ENCODE results near the gene DTX4. TPM values are rescaled to one million over a fixed set of nuclear protein-coding genes. Genes with fewer than 3 reads are reported as not detected.

The DTX4 gene
- total and polyA plus RNA-seq, 4 donors, result 2.6 to 10.0 (median 5.6) TPM

DNA sequence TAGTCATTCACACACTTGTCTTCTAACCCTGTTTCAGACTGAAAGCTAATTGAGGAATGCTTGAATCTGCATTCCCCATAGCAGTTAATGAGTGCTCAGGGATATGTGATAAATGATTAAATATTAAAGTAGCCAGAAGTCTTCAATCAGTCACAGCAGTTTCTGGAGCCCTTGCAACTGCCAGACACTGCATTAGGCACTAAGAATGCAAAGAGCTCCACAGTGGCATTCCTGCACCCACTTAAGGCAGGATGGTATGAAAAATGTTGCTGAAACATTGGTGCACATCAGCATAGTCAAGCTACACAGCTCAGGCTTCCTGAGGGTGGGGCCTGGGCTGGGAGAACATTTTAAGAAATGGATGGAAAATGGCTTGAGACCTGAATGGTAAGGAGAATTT, 6.5 kb downstream of the DTX4 start:
- Histone ChIP-seq H3K4me3 (ENCODE audit: low read length in 2 of 2) (no peak overlapping the region), H3K36me3 (ENCODE audit: control insufficient read depth in 1 of 2, insufficient read depth in 2 of 2, low read length in 1 of 2) (no peaks in the 10 kb centered on the region), H3K27me3 (ENCODE audit: control insufficient read depth in 1 of 2, insufficient read depth in 2 of 2, low read length in 1 of 2) (no peaks in the 10 kb centered on the region), H3K9me3 (ENCODE audit: control insufficient read depth, low read length) (no peaks in the 10 kb centered on the region), H3K4me1 (ENCODE audit: control insufficient read depth in 1 of 2, insufficient read depth in 2 of 2, low read length in 2 of 2) (no peaks in the 10 kb centered on the region), H3K27ac (ENCODE audit: low read depth in 1 of 2, low read length in 2 of 2) (no peak overlapping the region)
- DNase-seq (no peak), ATAC-seq (ENCODE audit: low FRiP score) (no peak)
- intact Hi-C loops (cut with DNase I), result no loop called here

DNA sequence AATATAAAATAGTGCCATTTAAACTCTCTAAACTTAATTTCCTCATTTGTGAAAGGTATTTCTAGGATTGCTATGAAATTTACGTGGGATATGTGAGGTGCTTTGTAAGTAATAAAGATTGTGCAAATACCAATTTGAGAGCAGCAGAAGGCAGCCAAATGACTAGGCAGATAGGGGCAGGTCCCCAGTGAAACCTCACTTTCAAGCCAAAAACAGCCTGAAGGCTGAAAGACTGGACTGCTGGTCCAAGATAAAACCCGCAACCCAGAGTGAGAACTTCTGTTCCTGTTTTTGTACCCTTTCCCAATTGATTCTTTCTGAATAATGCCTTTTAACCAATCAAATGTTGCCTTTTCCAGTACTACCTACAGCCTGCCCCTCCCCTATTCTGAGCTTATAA, 7.2 kb downstream of the DTX4 start:
- Histone ChIP-seq H3K27me3 (ENCODE audit: control insufficient read depth in 1 of 2, insufficient read depth in 2 of 2, low read length in 1 of 2) (no peaks in the 10 kb centered on the region), H3K27ac (ENCODE audit: low read depth in 1 of 2, low read length in 2 of 2) (no peak overlapping the region), H3K4me3 (ENCODE audit: low read length in 2 of 2) (no peak overlapping the region), H3K4me1 (ENCODE audit: control insufficient read depth in 1 of 2, insufficient read depth in 2 of 2, low read length in 2 of 2) (no peaks in the 10 kb centered on the region), H3K36me3 (ENCODE audit: control insufficient read depth in 1 of 2, insufficient read depth in 2 of 2, low read length in 1 of 2) (no peaks in the 10 kb centered on the region), H3K9me3 (ENCODE audit: control insufficient read depth, low read length) (no peaks in the 10 kb centered on the region)
- ATAC-seq (ENCODE audit: low FRiP score) (no peak), DNase-seq (no peak)
- intact Hi-C loops (cut with DNase I), result no loop called here
- 86 to 88% methylated on average over 2 of the region's 2 CpGs for WGBS, 2 donors

DNA sequence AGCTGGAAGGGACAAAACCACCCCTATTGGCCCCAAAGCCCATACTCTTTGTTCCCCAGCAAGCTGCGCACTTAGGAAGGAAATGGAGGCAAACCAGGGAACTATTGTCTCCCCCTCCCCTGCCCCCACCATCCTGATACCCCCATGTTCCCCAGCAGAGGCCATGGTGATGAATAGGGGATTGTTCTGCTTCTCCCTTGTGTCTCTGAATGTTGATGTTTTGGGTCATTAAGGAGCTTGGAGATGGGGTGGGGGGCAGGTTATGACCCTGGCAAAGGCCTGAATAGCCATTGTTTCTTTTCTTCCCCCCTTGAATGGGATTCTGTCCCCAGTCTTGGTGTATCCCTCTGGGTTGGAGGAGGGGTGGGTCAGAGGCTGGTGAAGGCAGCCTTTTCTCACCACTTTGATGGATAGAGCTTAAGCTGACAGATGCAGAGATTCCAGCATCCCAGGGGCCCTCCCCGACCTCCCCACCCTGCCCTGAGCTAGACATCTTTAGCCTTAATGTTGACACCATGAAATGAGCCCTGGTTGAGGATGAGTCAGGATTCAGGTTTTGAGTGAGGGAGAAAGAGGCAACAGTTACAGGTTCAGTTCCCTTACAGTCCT, 8.3 kb downstream of the DTX4 start:
- ATAC-seq (ENCODE audit: low FRiP score) (no peak), DNase-seq (no peak)
- H3K4me3 ChIP-seq (ENCODE audit: low read length in 2 of 2), result no peak overlapping the region
- intact Hi-C loops (cut with DNase I), result no loop called here
- H3K9me3 ChIP-seq (ENCODE audit: control insufficient read depth, low read length), result no peaks in the 10 kb centered on the region
- WGBS, 2 donors, result 85 to 89% methylated on average over 2 of the region's 2 CpGs
- no peak overlapping the region for H3K27ac ChIP-seq (ENCODE audit: low read depth in 1 of 2, low read length in 2 of 2)
- H3K27me3 ChIP-seq (ENCODE audit: control insufficient read depth in 1 of 2, insufficient read depth in 2 of 2, low read length in 1 of 2), result no peaks in the 10 kb centered on the region
- H3K36me3 ChIP-seq (ENCODE audit: control insufficient read depth in 1 of 2, insufficient read depth in 2 of 2, low read length in 1 of 2), result no peaks in the 10 kb centered on the region
- H3K4me1 ChIP-seq (ENCODE audit: control insufficient read depth in 1 of 2, insufficient read depth in 2 of 2, low read length in 2 of 2), result no peaks in the 10 kb centered on the region

DNA sequence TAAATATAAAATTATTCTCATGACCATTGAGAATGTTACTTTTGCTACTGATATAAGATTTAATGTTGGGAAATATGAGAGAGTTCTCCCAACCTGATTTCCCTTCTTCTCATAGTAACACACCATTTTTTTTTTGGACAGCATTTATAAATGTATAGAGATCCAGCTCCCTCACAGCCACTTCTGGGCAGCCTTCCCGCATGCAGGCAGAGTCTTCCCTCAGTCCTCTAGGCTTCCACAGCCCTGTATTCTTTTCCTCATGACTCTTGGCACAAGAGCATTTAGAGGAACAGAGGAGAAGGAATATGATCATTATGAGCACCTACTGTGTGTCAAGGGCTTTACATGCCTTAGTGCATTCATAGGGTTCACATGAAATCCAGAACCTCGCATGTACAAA, 9.0 kb downstream of the DTX4 start:
- intact Hi-C loops (cut with DNase I), result no loop called here
- 89 to 92% methylated on average over 2 of the region's 2 CpGs for WGBS, 2 donors

DNA sequence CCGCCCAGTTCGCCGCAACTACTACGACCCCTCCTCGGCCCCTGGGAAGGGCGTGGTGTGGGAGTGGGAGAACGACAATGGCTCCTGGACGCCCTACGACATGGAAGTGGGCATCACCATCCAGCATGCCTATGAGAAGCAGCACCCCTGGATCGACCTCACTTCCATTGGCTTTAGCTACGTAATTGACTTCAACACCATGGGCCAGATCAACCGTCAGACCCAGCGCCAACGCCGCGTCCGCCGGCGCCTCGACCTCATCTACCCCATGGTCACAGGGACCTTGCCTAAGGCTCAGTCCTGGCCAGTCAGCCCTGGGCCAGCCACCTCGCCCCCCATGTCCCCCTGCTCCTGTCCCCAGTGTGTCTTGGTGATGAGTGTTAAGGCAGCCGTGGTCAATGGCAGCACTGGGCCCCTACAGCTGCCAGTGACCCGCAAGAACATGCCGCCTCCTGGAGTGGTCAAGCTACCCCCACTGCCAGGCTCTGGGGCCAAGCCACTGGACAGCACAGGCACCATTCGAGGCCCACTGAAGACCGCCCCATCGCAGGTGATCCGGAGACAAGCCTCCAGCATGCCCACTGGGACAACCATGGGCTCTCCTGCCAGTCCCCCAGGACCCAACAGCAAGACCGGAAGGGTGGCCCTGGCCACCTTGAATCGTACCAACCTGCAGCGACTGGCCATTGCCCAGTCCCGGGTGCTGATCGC, 10.0 kb downstream of the DTX4 start:
- Histone ChIP-seq H3K27ac (ENCODE audit: low read depth in 1 of 2, low read length in 2 of 2) (no peak overlapping the region), H3K9me3 (ENCODE audit: control insufficient read depth, low read length) (no peaks in the 10 kb centered on the region), H3K4me3 (ENCODE audit: low read length in 2 of 2) (no peak overlapping the region), H3K4me1 (ENCODE audit: control insufficient read depth in 1 of 2, insufficient read depth in 2 of 2, low read length in 2 of 2) (no peaks in the 10 kb centered on the region), H3K27me3 (ENCODE audit: control insufficient read depth in 1 of 2, insufficient read depth in 2 of 2, low read length in 1 of 2) (no peaks in the 10 kb centered on the region), H3K36me3 (ENCODE audit: control insufficient read depth in 1 of 2, insufficient read depth in 2 of 2, low read length in 1 of 2) (no peaks in the 10 kb centered on the region)
- WGBS, 2 donors, result 96 to 97% methylated on average over 33 of the region's 33 CpGs
- intact Hi-C loops (cut with DNase I), result no loop called here
- ATAC-seq (ENCODE audit: low FRiP score) (peak; percentile 19), DNase-seq (no peak)

More for the DNA sequence above, 9.0 kb downstream of the DTX4 start:
- Histone ChIP-seq H3K4me3 (ENCODE audit: low read length in 2 of 2) (no peak overlapping the region), H3K36me3 (ENCODE audit: control insufficient read depth in 1 of 2, insufficient read depth in 2 of 2, low read length in 1 of 2) (no peaks in the 10 kb centered on the region), H3K27me3 (ENCODE audit: control insufficient read depth in 1 of 2, insufficient read depth in 2 of 2, low read length in 1 of 2) (no peaks in the 10 kb centered on the region), H3K9me3 (ENCODE audit: control insufficient read depth, low read length) (no peaks in the 10 kb centered on the region), H3K4me1 (ENCODE audit: control insufficient read depth in 1 of 2, insufficient read depth in 2 of 2, low read length in 2 of 2) (no peaks in the 10 kb centered on the region), H3K27ac (ENCODE audit: low read depth in 1 of 2, low read length in 2 of 2) (no peak overlapping the region)
- DNase-seq (no peak), ATAC-seq (ENCODE audit: low FRiP score) (no peak)

DNA sequence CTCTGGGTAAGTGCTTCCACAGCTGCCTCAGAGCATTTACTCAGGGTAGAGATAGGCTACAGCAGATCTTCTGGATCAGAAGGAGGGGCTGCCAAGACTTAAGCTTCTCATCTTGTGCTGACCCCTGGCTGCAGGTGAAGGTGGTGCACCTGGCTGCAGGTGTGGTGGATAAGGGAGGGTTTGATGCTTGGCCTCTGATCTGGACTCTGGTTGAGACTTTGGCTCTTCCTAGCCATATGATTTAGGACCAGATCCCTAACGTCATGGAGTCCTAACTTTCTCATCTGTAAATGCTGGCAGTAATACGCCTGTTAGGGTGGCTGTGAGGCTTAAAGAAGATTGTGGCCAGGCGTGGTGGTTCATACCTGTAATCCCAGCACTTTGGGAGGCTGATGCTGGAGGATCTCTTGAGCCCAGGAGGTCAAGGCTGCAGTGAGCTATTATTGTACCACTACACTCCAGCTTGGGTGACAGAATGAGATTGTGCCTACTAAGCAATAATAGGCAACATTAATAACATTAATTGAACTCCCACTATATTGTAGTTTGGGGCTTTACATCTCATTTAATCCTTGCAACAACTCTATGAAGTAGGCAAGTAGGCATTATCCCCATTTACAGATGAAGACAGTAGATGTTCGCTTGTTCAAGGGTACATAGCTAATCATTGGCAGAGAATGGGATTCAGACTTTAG, 10.7 kb downstream of the DTX4 start:
- 92 to 93% methylated on average over 4 of the region's 4 CpGs for WGBS, 2 donors
- no peaks in the 10 kb centered on the region for H3K9me3 ChIP-seq (ENCODE audit: control insufficient read depth, low read length)
- H3K27ac ChIP-seq (ENCODE audit: low read depth in 1 of 2, low read length in 2 of 2), result no peak overlapping the region
- no peaks in the 10 kb centered on the region for H3K4me1 ChIP-seq (ENCODE audit: control insufficient read depth in 1 of 2, insufficient read depth in 2 of 2, low read length in 2 of 2)
- DNase-seq (no peak), ATAC-seq (ENCODE audit: low FRiP score) (no peak)
- no peaks in the 10 kb centered on the region for H3K27me3 ChIP-seq (ENCODE audit: control insufficient read depth in 1 of 2, insufficient read depth in 2 of 2, low read length in 1 of 2)
- no peak overlapping the region for H3K4me3 ChIP-seq (ENCODE audit: low read length in 2 of 2)
- no peaks in the 10 kb centered on the region for H3K36me3 ChIP-seq (ENCODE audit: control insufficient read depth in 1 of 2, insufficient read depth in 2 of 2, low read length in 1 of 2)
- intact Hi-C loops (cut with DNase I), result no loop called here

DNA sequence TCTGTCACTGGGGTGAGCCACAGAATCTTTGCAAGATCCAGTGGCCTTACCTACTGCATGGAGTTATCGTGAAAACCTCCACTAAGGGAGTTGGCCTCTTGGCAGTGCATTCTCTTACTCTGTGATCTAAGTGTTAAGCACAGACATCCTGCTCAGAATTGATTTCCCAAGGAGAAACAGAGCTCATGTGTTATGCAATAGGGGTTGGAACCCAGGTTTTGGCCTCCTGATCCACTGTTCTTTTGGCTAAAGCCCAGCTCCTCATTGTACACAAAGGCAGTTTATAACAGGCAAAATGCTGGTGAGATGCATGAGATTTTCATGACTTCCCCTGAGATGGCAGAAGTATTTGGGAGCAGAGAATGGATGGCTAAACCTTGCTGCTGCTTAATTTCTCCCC, 11.8 kb downstream of the DTX4 start:
- intact Hi-C loops (cut with DNase I), result no loop called here
- H3K27ac ChIP-seq (ENCODE audit: low read depth in 1 of 2, low read length in 2 of 2), result no peak overlapping the region
- ATAC-seq (ENCODE audit: low FRiP score) (no peak), DNase-seq (no peak)
- H3K9me3 ChIP-seq (ENCODE audit: control insufficient read depth, low read length), result no peaks in the 10 kb centered on the region
- H3K36me3 ChIP-seq (ENCODE audit: control insufficient read depth in 1 of 2, insufficient read depth in 2 of 2, low read length in 1 of 2), result no peaks in the 10 kb centered on the region
- no peaks in the 10 kb centered on the region for H3K4me1 ChIP-seq (ENCODE audit: control insufficient read depth in 1 of 2, insufficient read depth in 2 of 2, low read length in 2 of 2)
- WGBS, 2 donors, result 79 to 86% methylated on average over 1 of the region's 1 CpG
- H3K27me3 ChIP-seq (ENCODE audit: control insufficient read depth in 1 of 2, insufficient read depth in 2 of 2, low read length in 1 of 2), result no peaks in the 10 kb centered on the region
- H3K4me3 ChIP-seq (ENCODE audit: low read length in 2 of 2), result no peak overlapping the region

DNA sequence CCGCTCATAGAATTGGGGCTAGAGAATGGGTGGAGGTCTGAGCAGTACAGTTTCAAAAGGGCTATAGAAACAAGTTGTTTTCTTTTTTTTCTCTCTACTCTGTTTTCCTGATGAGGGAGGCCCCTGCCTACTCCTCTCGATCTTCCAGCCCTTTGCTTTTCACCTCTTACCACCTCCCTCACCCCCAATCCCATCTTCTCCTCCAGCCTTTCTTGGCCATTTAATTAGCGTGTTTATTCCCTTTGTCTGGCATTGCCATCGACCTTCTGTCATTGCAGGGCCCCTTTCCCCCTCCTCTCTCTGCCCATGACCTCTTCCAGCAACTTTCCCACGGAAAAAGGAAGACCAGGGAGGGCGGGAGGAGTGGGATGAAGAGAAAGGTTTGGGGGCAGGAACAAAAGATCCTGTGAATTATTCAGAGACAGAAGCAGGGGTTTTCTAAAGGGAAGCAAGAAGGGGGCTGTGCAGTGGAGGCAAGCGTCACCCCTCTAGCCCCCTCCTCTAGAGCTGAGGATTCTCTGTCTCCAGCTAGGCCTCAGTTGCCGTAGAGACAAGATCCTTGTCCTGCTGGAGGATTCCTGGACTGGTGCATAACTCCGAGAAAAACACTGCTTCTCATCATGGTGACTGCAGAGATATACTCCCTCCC, 12.9 kb downstream of the DTX4 start:
- H3K36me3 ChIP-seq (ENCODE audit: control insufficient read depth in 1 of 2, insufficient read depth in 2 of 2, low read length in 1 of 2), result no peaks in the 10 kb centered on the region
- H3K27ac ChIP-seq (ENCODE audit: low read depth in 1 of 2, low read length in 2 of 2), result no peak overlapping the region
- no peaks in the 10 kb centered on the region for H3K4me1 ChIP-seq (ENCODE audit: control insufficient read depth in 1 of 2, insufficient read depth in 2 of 2, low read length in 2 of 2)
- H3K27me3 ChIP-seq (ENCODE audit: control insufficient read depth in 1 of 2, insufficient read depth in 2 of 2, low read length in 1 of 2), result no peaks in the 10 kb centered on the region
- no peak for ATAC-seq (ENCODE audit: low FRiP score)
- no peak for DNase-seq
- intact Hi-C loops (cut with DNase I), result no loop called here
- no peaks in the 10 kb centered on the region for H3K9me3 ChIP-seq (ENCODE audit: control insufficient read depth, low read length)
- H3K4me3 ChIP-seq (ENCODE audit: low read length in 2 of 2), result no peak overlapping the region
- WGBS, 2 donors, result 76 to 77% methylated on average over 9 of the region's 9 CpGs

All from aorta (tissue), 5 donors.